Keratinocyte (primary cell): ENCODE results near the gene MRPS18B. TPM values are rescaled to one million over a fixed set of nuclear protein-coding genes. Genes with fewer than 3 reads are reported as not detected.

Experiments
- DNase-seq: peaks from one replicate; pipeline ENCODE4 v3.0.0-alpha.2; 2011; ENCODE audit warnings: low read depth, missing footprints, low spot score
- FAIRE-seq: peaks from 2 replicates; lab custom pipeline; 2011; peaks lifted over from hg19 to GRCh38; lab: Jason Lieb, UNC
- H2AFZ ChIP-seq: 2 replicates; pipeline ENCODE4 v1.6.0; 2012; ENCODE audit warnings: low read length, control low read depth, inconsistent platforms; ENCODE audit not compliant: control insufficient read depth
- H3K27ac ChIP-seq: 2 replicates; pipeline ENCODE4 v1.5.1; 2011; ENCODE audit warnings: low read length; ENCODE audit not compliant: control insufficient read depth, insufficient read depth
- H3K27me3 ChIP-seq: 3 replicates; pipeline ENCODE4 v1.6.0; 2011; ENCODE audit warnings: low read length; ENCODE audit not compliant: control insufficient read depth, insufficient read depth; ENCODE audit errors: extremely low read depth
- H3K36me3 ChIP-seq, 2 experiments: 2 replicates in 1 of 2; 3 replicates in 1 of 2; pipeline ENCODE4 v1.5.1; 2011; ENCODE audit warnings: low read length in 2 of 2, mild to moderate bottlenecking in 1 of 2; ENCODE audit not compliant: control insufficient read depth in 2 of 2, insufficient read depth in 2 of 2; ENCODE audit errors: extremely low read depth in 1 of 2
- H3K4me1 ChIP-seq: 3 replicates; pipeline ENCODE4 v1.5.1; 2011; ENCODE audit warnings: low read length; ENCODE audit not compliant: control insufficient read depth, insufficient read depth; ENCODE audit errors: extremely low read depth
- H3K4me2 ChIP-seq: 3 replicates; pipeline ENCODE4 v1.6.0; 2011; ENCODE audit warnings: low read depth, low read length; ENCODE audit not compliant: control insufficient read depth, insufficient read depth; ENCODE audit errors: extremely low read depth
- H3K4me3 ChIP-seq, 3 experiments: fragments of 200-600 bp in 1 of 3; sonication (generic) in 1 of 3; 2 replicates in 2 of 3; 3 replicates in 1 of 3; pipeline ENCODE4 v1.5.1; 2011 to 2016; ENCODE audit warnings: low read length in 3 of 3, mild to moderate bottlenecking in 3 of 3, control low read depth in 2 of 3, inconsistent platforms in 1 of 3, low read depth in 1 of 3, mixed read lengths in 1 of 3, mixed run types in 1 of 3, moderate library complexity in 1 of 3; ENCODE audit not compliant: control insufficient read depth in 2 of 3, insufficient read depth in 2 of 3; ENCODE audit errors: extremely low read depth in 1 of 3
- H3K79me2 ChIP-seq: 2 replicates; pipeline ENCODE4 v1.6.0; 2012; ENCODE audit warnings: low read length; ENCODE audit not compliant: control insufficient read depth, insufficient read depth
- H3K9ac ChIP-seq: 3 replicates; pipeline ENCODE4 v1.6.0; 2011; ENCODE audit warnings: low read length; ENCODE audit not compliant: control insufficient read depth, insufficient read depth; ENCODE audit errors: extremely low read depth
- H3K9me1 ChIP-seq: 3 replicates; pipeline ENCODE4 v1.6.0; 2011; ENCODE audit warnings: low read length; ENCODE audit not compliant: control insufficient read depth, insufficient read depth; ENCODE audit errors: extremely low read depth
- H3K9me3 ChIP-seq: 2 replicates; pipeline ENCODE4 v1.5.1; 2012; ENCODE audit warnings: low read depth, low read length; ENCODE audit not compliant: control insufficient read depth
- H4K20me1 ChIP-seq: 3 replicates; pipeline ENCODE4 v1.6.0; 2011; ENCODE audit warnings: low read length; ENCODE audit not compliant: control insufficient read depth, insufficient read depth; ENCODE audit errors: extremely low read depth
- EZH2 ChIP-seq: IDR thresholded peaks from one replicate; pipeline ENCODE4 v1.6.1; 2012; ENCODE audit warnings: inconsistent platforms, mild to moderate bottlenecking, low read length, moderate library complexity
- dilution Hi-C: fragments of 300-500 bp; cut with MboI; formaldehyde crosslinking; loops from one replicate; pipeline ENCODE4 v1.7.0; 2020; ENCODE audit warnings: low sequenced_read_pairs; ENCODE audit not compliant: extremely low pct_ligation_motif_present
- polyA plus RNA-seq, 5 experiments: library from polyadenylated mRNA; depleted of rRNA in 3 of 5; stranded (reverse) in 3 of 5; stranded (forward) in 1 of 5; unstranded in 1 of 5; fragments of >200 nt; gene quantifications; 1 replicate in 1 of 5; 2 replicates in 3 of 5; 3 replicates in 1 of 5; pipeline versions ENCODE4 v1.2.1 to v1.2.3, GENCODE V29; 2011 to 2012; ENCODE audit warnings: missing spikeins in 2 of 5, low read depth in 1 of 5, low replicate concordance in 1 of 5
- TF ChIP-seq, protein P1 (sequence below), 3 experiments: IDR thresholded peaks in 1 of 3; conservative IDR thresholded peaks in 1 of 3; optimal IDR thresholded peaks in 1 of 3; 2 replicates in 2 of 3; 3 replicates in 1 of 3; pipeline versions ENCODE3 to v1.5.1; 2011; ENCODE audit warnings: low read length in 3 of 3, mild to moderate bottlenecking in 3 of 3, moderate library complexity in 2 of 3, control low read depth in 1 of 3, inconsistent platforms in 1 of 3; ENCODE audit not compliant: insufficient read depth in 2 of 3; ENCODE audit errors: extremely low read depth in 1 of 3

The MRPS18B gene
- polyA plus RNA-seq, 1 donor (not counting 4 experiments of a cell fraction or from before 2014, with no cell fraction given) = 55.0 TPM

DNA sequence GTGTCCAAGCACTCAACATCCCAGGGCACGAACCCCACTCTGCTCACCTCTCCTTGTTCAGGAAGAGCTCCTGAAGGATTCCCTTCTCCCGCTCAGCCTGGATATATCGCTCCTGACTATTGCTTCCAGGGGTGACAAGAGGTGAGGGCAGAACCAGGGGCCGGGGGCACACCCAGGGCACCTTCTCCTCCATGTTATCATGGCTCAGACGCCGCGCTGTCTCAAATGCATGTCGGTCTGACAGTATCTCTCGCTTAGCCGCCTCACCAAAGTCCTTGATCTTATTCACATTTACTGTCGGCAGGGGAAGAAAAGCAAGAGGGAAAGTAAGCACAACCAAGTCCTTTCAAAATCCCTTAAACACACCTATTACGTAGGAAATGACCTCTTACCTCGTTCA lies 13.7 kb upstream of the MRPS18B start:
- Histone ChIP-seq H3K9me1 (no peaks in the 10 kb centered on the region), H2AFZ (no peak overlapping the region), H3K4me2 (no peak overlapping the region), H3K9ac (no peak overlapping the region), H4K20me1 (no peaks in the 10 kb centered on the region), H3K36me3 (peaks cover 50 to 59% of the 10 kb centered on the region in 2 experiments), H3K4me3 (no peak overlapping the region), H3K79me2 (no peaks in the 10 kb centered on the region), H3K9me3 (no peaks in the 10 kb centered on the region), H3K4me1 (no peaks in the 10 kb centered on the region), H3K27me3 (no peaks in the 10 kb centered on the region), H3K27ac (no peak overlapping the region)
- no peak for TF ChIP-seq EZH2
- TF ChIP-seq, protein P1, sequence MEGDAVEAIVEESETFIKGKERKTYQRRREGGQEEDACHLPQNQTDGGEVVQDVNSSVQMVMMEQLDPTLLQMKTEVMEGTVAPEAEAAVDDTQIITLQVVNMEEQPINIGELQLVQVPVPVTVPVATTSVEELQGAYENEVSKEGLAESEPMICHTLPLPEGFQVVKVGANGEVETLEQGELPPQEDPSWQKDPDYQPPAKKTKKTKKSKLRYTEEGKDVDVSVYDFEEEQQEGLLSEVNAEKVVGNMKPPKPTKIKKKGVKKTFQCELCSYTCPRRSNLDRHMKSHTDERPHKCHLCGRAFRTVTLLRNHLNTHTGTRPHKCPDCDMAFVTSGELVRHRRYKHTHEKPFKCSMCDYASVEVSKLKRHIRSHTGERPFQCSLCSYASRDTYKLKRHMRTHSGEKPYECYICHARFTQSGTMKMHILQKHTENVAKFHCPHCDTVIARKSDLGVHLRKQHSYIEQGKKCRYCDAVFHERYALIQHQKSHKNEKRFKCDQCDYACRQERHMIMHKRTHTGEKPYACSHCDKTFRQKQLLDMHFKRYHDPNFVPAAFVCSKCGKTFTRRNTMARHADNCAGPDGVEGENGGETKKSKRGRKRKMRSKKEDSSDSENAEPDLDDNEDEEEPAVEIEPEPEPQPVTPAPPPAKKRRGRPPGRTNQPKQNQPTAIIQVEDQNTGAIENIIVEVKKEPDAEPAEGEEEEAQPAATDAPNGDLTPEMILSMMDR (optimal IDR thresholded peaks at IDR 0.05 in 1 of 3, IDR thresholded peaks at IDR 0.05 in 1 of 3, conservative IDR thresholded peaks at IDR 0.05 in 1 of 3; ENCODE audit: extremely low read depth in 1 of 3, insufficient read depth in 2 of 3, low read length in 3 of 3) = no peak
- dilution Hi-C loops = no loop called here
- FAIRE-seq = no peak
- DNase-seq = no peak

DNA sequence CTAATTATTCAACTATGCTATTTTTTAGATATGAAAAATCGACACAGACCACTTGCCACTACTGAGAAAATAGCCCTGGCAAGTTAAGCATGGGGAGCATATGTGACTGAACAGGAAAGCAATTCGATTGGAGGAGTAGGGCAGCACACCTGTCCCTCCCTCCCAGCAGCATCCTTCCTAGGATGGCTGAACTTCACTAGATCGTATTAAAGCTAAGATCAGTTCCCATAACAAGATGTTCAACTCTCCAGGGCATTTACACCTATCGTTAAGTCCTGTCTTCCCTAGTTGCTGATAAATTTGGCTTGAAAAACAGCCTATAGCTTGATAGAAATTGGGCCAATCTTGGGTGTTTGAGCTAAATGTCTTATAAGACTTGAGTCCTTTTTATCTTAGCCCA lies 7.6 kb upstream of the MRPS18B start:
- dilution Hi-C loops = no loop called here

More for the DNA sequence above, 7.6 kb upstream of the MRPS18B start:
- Histone ChIP-seq H3K9me1 (peaks cover 3% of the 10 kb centered on the region), H3K36me3 (peaks cover 22 to 46% of the 10 kb centered on the region in 2 experiments), H3K79me2 (peaks cover 22% of the 10 kb centered on the region), H3K27me3 (no peaks in the 10 kb centered on the region), H3K4me3 (no peak overlapping the region), H4K20me1 (peaks cover 8% of the 10 kb centered on the region), H3K4me1 (peaks cover 20% of the 10 kb centered on the region), H3K27ac (no peak overlapping the region), H2AFZ (no peak overlapping the region), H3K9me3 (no peaks in the 10 kb centered on the region), H3K9ac (no peak overlapping the region), H3K4me2 (no peak overlapping the region)
- TF ChIP-seq EZH2 = no peak
- TF ChIP-seq, protein P1 (optimal IDR thresholded peaks at IDR 0.05 in 1 of 3, IDR thresholded peaks at IDR 0.05 in 1 of 3, conservative IDR thresholded peaks at IDR 0.05 in 1 of 3; ENCODE audit: extremely low read depth in 1 of 3, insufficient read depth in 2 of 3, low read length in 3 of 3) = no peak
- FAIRE-seq (no peak), DNase-seq (no peak)
